GM19025 (cell line): ENCODE data around the gene ZBED4.

Source experiments
- ATAC-seq: cut with Tn5 transposase; IDR thresholded peaks from one replicate; pipeline ENCODE4 v1.9.1; 2021; ENCODE audit warnings: mild to moderate bottlenecking, low read depth, moderate library complexity; ENCODE audit not compliant: unreplicated experiment

The ZBED4 gene

DNA sequence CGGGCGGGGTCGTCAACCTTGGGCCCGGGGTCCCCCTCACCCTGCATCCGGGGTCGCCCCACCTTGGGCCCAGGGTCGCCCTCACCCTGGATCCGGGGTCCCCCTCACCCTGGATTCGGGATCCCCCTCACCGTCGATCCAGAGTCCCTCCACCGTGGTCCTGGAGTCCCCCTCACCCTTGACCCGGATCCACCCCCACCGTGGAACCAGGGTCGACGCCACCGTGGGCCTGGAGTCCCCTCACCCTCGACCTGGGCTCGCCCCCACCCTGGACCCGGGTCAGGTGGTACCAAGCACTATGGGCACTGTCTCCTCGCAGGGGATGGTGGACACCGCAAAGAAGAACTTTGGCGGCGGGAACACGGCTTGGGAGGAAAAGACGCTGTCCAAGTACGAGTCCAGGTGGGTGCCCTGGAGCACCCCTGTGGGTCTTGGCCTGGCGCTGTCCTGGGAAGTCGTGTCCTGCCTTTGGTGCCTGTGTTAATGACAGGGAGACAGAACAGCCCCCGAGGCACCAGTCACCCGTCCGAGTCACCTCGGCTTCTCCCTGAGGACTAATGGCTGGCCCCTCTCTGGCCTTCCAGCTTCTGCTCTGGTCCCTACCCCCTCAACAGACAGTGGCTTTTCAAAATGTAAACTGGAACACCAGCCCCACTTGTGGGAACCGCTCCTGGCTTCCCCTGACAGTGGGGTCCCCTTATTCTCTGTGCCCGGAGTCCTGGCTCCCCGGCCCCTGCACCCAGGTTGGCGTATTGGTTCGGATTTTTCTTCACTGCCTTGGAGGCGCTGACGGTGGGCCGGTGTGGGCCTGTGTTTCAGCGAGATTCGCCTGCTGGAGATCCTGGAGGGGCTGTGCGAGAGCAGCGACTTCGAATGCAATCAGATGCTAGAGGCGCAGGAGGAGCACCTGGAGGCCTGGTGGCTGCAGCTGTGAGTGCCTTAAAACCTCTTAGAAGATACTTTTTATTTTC, 65.6 kb downstream of the ZBED4 start:
- ATAC-seq, result no peak

DNA sequence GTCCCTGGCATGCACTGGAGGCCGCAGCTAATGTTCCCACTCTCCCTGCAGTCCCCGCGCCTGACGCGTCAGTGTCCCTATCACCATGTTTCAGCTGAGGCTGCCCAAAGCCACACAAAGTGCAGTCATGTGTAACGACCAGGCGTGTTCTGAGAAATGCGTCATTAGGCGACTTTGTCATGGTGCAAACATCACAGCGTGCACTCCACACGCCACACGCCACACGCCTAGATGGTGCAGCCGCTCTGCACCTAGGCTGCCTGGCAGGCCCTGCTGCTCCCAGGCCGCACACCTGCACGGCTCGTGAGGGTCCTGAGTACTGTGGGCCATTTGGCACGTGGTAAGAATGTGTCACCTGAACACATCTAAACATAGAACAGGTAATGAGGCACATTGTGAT, 67.2 kb downstream of the ZBED4 start:
- no peak for ATAC-seq

GRCh38 chr22:49921508-49922278, 68.0 kb downstream of the ZBED4 start:
- no peak for ATAC-seq

DNA sequence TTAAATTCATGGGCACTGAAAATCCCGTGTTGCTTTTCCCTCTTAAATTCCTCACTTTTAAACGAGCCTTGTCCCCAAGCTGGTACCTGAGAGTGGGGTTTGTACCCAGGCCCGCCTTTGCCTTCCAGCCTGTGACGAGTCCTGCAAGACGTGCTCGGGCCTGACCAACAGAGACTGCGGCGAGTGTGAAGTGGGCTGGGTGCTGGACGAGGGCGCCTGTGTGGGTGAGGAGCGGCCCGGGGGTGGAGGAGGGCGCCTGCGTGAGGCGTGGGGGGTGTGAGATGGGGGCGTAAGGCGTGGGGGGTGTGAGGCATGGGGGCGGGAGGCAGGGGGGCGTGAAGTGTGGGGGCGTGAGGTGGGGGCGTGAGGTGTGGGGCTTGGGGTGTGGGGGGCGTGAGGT, 68.8 kb downstream of the ZBED4 start:
- ATAC-seq, result no peak

DNA sequence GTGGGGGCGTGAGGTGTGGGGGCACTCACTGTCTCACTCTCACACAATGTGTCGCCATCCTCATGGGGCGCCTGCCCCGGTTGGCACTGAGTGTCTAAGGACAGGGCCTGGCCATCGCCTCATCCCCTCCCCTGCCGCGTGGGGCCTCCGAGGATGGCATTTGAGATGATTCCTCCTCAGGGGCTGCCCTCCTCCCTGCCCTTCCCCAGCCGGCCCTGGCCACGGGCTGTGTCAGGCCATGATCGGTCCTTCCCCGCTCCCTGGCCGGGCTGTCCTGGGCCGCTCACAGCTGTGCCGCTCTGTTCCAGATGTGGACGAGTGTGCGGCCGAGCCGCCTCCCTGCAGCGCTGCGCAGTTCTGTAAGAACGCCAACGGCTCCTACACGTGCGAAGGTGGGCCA, 69.3 kb downstream of the ZBED4 start:
- ATAC-seq, result no peak

- ATAC-seq, result no peak
These were observed 69.8 kb downstream of the ZBED4 start for GRCh38 chr22:49923445-49923844.

DNA sequence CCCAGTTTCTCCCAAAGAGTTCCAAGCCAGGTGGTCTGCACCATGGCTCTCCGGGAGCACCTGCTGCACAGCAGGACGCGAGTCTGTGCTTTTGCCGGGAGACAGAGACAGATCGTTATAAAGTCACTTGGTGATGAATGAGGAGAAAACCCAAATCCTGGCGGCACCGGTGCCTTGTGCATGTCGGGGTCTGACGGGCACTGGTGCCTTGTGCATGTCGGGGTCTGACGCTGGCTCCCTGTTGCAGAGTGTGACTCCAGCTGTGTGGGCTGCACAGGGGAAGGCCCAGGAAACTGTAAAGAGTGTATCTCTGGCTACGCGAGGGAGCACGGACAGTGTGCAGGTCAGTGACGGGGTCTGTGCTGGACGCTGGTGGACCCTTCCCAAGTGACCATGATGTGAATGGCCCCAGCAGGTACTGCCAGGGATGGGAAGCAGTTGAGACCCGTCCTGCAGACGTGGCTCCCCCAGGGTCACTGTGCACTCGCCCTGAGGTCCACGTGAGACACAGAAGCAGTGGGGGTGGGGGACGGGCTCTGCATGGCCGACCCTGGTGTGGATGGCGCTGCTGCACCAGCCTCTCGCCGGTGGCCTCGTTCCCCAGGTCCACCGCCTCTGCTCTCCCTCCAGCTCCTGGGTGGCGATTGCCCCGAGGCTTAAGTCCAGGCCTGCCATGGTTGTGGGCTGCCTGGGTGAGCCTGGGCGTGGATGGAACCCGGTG, 70.6 kb downstream of the ZBED4 start:
- no peak for ATAC-seq

DNA sequence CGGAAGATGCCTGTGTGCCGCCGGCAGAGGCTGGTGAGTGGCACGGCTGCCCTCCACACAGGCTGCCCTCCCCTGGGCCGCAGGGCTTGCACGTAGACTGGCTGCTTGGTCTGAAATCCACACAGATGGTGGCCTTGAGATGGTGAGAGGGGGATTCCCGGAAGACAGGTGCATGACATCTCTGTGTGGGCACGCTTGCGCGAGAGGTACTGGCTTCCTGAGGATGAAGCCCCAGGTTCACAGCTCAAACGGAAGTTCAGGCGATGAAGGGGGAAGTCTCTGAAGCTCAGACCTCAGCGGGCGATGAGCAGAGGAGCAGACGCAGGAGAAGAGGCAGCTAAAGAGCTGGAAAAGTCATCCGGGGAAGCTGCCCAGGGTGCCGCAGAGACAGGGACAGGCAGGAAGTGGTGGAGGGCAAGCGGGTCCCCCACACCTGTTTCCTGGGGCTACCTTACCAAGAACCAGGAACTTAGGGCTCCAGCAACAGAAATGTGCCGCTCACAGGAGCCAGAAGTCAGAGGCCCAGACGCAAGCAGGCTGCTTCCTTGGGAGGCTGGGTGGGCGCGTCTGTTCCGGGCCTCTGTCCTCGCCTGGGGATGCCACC, 72.0 kb downstream of the ZBED4 start:
- peak; percentile 52 for ATAC-seq

GRCh38 chr22:49926916-49927315, 73.3 kb downstream of the ZBED4 start:
- no peak for ATAC-seq

GRCh38 chr22:49927483-49928184, 74.0 kb downstream of the ZBED4 start:
- no peak for ATAC-seq

DNA sequence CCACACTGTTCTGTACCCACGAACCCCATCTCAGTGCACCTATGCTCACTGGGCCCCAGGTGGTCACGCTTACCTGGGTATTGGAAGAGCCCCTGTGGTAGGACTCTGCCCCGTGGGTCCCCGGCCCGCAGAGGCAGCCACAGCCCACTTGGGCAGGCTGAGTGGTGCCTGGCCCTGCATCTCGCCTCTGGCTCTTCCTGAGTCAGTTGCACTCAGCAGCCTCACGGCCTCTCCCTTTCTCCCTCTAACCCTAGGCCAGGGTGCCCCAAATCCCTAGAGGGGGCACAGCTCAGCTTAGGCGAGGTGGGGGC, 74.5 kb downstream of the ZBED4 start:
- ATAC-seq, result no peak

DNA sequence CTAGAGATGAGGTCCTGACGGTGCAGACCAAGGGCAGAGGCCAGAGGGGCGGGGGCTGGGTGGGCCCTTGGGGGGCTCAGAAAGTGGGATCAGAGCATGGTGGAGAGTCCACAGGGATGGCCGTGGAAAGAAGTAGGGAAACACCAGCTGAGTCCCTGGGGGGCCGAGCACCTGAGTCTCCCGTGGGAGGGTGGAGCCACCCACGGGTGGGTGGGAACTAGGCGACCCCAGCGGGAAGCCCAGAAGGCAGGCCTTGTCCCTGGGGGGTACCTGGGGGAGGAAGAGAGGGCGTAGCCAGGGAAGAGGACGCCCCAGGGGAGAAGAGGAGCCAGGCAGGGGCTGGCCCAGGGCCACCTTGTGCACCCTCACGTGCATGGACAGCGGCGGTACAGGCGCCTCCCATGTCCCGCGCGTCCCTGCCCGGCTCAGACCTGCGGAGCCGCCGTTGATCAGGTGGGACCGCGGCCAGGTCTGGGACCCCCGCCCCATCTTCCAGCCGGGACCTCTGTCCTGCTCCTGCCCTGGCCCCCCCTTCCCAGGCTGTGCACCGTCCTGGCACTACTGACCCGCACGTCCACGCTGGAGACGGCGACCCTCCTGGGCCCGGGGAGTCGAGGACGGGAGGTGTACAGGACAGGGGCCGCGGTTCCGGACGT, 75.0 kb downstream of the ZBED4 start:
- no peak for ATAC-seq

GRCh38 chr22:49929211-49929979, 75.8 kb downstream of the ZBED4 start:
- ATAC-seq, result no peak

DNA sequence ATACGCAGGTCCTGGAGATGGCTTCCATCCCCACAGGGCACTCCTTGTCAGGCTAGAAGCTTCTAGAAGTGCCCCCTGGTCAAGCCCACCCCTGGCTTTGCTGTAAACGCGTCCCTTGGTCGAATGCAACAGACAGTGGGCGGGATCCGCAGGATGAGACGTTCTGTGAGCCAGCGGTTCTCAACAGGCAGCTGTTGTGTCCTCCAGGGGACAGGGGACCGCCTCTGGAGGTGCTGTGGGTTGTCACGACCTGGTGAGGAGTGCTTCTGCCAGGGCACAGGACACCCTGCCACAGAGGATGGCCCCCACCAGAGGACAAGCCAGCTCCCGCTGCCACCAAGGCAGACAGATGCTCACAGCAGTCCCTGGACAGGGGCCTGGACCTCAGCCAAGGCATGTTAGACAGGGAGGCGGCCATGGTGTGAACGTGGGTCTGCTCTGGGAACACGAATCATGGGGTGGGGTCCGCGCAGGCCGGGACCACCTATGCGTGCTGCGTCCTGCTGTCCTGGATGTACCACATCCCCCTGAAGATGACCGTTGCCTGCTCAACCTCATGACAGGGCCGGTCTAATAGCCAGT, 76.4 kb downstream of the ZBED4 start:
- no peak for ATAC-seq

DNA sequence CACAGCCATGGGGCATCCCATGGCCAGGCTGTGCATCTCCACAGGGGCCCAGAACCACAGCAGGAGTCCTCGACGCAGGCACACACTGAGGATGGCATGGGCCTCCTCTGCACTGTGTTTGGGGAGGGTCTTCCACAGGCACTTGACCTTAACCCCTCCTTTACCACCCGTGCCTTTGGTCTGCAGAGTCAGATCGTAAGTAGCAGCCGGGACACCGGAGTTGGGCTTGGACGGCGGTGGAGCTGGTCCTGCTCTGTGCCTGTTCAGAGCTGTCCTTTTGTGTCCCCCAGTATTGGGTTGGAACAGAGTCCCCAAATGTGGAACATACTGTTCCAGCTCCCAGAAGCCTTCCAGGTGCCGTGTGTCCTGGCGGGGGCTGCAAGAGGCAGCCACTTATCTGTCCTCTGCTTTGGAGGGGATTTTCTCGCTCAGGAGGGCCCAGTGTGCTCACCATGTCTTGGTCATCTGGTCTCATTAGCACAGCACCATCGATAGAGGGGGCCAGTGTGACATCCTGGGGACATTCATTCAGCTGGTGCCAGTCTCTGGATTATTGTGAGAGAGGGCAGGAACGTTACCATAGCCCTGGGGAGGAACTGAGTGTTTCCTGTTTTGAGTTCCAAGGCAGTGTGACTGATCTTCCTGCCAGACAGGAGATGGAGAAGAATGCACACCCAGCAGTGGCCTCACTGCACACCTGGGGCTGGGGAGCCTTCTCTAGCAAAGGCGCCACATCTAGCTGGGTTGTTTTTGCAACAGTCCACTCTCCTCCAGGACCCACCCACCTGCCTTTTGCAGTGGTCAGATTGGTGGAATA, 77.2 kb downstream of the ZBED4 start:
- no peak for ATAC-seq

DNA sequence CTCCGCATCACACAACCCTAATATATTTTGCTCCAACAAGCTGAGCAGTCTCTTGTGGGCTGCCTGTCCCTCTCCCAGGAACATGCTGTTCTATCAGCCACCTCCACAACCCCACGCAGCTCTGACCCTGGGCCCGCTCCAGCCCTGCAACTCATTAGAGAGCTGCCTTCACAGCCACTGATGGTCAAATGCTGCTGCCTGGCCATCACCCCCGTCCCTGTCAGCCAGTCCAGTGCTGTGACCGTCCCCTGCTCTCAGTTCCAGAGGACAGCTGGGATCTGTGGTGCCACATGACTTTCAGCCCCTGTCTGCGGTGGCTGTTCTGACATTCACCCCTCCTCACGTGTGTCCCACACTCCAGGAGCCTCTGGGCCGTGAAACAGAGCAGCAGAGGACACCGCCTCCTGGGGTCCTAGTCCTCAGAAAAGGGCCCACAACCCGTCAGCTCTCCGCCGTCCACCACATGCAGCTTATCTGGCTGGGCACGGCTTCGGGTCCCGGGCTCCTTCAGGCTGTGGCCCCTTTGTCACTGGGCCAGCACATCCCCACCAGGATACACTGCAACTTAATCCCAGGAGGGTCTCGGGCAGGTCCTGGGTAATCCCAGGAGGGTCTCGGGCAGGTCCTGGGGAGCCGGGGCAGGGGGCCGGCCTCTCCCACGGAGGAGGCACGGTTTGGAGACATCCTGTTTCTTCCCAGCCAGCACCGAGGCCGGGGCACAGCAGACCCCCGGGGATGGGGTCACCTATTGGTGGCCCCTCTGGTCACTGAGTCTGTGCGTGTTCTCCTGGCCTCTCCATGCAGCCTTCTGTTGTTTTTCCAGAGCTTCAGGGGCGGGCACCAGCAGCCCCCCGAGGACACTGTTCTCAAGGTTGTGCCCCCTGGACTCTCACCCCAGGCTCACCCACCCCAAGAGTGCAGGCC, 79.9 kb downstream of the ZBED4 start:
- no peak for ATAC-seq
